Left lung (tissue), 10 donors: Measurements from ENCODE around the gene TBC1D8. TPM values are rescaled to one million over a fixed set of nuclear protein-coding genes. Genes with fewer than 3 reads are reported as not detected.
"Not testable (repeated sequence)": the region's sequence is repeated elsewhere in the genome, so short reads cannot be mapped to it uniquely, and the experiment has no call there.

Source experiments
- ATAC-seq: fragments of 200-7000 bp; cut with Tn5 transposase; one replicate; pipeline ENCODE4 v1.9.1; 2020; ENCODE audit warnings: moderate library complexity
- DNase-seq, 4 donors: peaks; one replicate each; pipeline ENCODE4 v3.0.0-alpha.2; 2013 to 2020
- H3K27ac ChIP-seq, 2 donors: fragments of 200-600 bp; sonication (generic) in 1 of 2; one replicate each; pipeline versions ENCODE4 v1.5.0 to v1.8.0; 2020 to 2021
- H3K27me3 ChIP-seq, 2 donors: fragments of 200-600 bp; sonication (generic) in 1 of 2; one replicate each; pipeline versions ENCODE4 v1.5.0 to v1.8.0; 2020 to 2021
- H3K36me3 ChIP-seq, 2 donors: fragments of 200-600 bp; sonication (generic) in 1 of 2; one replicate each; pipeline versions ENCODE4 v1.5.0 to v1.8.0; 2020 to 2021
- H3K4me1 ChIP-seq, 2 donors: fragments of 200-600 bp; one replicate each; pipeline ENCODE4 v1.8.0; 2021
- H3K4me3 ChIP-seq, 2 donors: fragments of 200-600 bp; sonication (generic) in 1 of 2; one replicate each; pipeline versions ENCODE4 v1.5.0 to v1.8.0; 2020 to 2021; ENCODE audit warnings: mild to moderate bottlenecking in 1 of 2
- H3K9me3 ChIP-seq, 2 donors: fragments of 200-600 bp; sonication (generic) in 1 of 2; one replicate each; pipeline versions ENCODE4 v1.5.0 to v1.8.0; 2020 to 2021
- CTCF ChIP-seq, 2 donors: fragments of 200-600 bp; sonication (generic) in 1 of 2; IDR thresholded peaks; one replicate each; pipeline versions ENCODE4 v1.5.0 to v1.8.0; 2021; ENCODE audit warnings: antibody characterized with exemption in 2 of 2
- intact Hi-C, 2 donors: fragments of 100-400 bp; cut with DNase I; formaldehyde crosslinking; loops; one replicate each; pipeline versions ENCODE4 v1.11.2 to v1.14.2; 2022
- polyA plus RNA-seq, 6 donors: library from polyadenylated mRNA; unstranded; fragments of 120-200 nt; gene quantifications; one replicate each; pipeline ENCODE4 v1.2.1, GENCODE V29; 2013; ENCODE audit not compliant: insufficient read length in 6 of 6
- total RNA-seq, 2 donors: library from RNA; stranded (reverse); fragmentation: NEBNext Ultra II Directional; extraction: Animal tissue kit (Norgen Biotek cat#: 25700); gene quantifications; one replicate each; pipeline ENCODE4 v1.2.1, GENCODE V29; 2021
- donor health status: DM: no; HTN: yes; CAD: no.
- donor health status: DM: no; HTN: no; CAD: no.

TBC1D8 gene
- total and polyA plus RNA-seq, 8 donors = 11.7 to 36.5 (median 32.1) TPM

GRCh38 chr2:101063352-101064124 lies 87.6 kb downstream of the TBC1D8 start:
- intact Hi-C loops = no loop called here
- no peak for TF ChIP-seq CTCF (IDR thresholded peaks at IDR 0.05)
- peaks cover 5 to 7% of the 10 kb centered on the region in 2 donors for H3K4me1 ChIP-seq
- no peak overlapping the region for H3K4me3 ChIP-seq
- H3K9me3 ChIP-seq = no peaks in the 10 kb centered on the region
- ATAC-seq = peak; percentile 47
- H3K27ac ChIP-seq = peak overlapping the region in 1 of 2 donors; percentile 14
- peaks cover 0 to 10% of the 10 kb centered on the region in 2 donors for H3K36me3 ChIP-seq
- H3K27me3 ChIP-seq = no peaks in the 10 kb centered on the region
- DNase-seq = peak in 2 of 4 donors; percentile 24 to 40

- DNase-seq = no peak
- Histone ChIP-seq H3K9me3 (no peaks in the 10 kb centered on the region), H3K27ac (no peak overlapping the region), H3K4me1 (peaks cover 0 to 4% of the 10 kb centered on the region in 2 donors), H3K4me3 (no peak overlapping the region), H3K27me3 (no peaks in the 10 kb centered on the region), H3K36me3 (peaks cover 0 to 33% of the 10 kb centered on the region in 2 donors)
- intact Hi-C loops = no loop called here
- no peak for ATAC-seq
- TF ChIP-seq CTCF (IDR thresholded peaks at IDR 0.05) = no peak
Measured at GRCh38 chr2:101058386-101058785, 92.8 kb downstream of the TBC1D8 start.

GRCh38 chr2:101057051-101057933 lies 93.9 kb downstream of the TBC1D8 start:
- ATAC-seq (no peak), DNase-seq (no peak)
- no peak for TF ChIP-seq CTCF (IDR thresholded peaks at IDR 0.05)
- no peaks in the 10 kb centered on the region for H3K9me3 ChIP-seq
- H3K36me3 ChIP-seq = peaks cover 0 to 34% of the 10 kb centered on the region in 2 donors
- no peaks in the 10 kb centered on the region for H3K4me1 ChIP-seq
- H3K27ac ChIP-seq = no peak overlapping the region
- intact Hi-C loops = no loop called here
- no peaks in the 10 kb centered on the region for H3K27me3 ChIP-seq
- H3K4me3 ChIP-seq = no peak overlapping the region

- H3K27me3 ChIP-seq = no peaks in the 10 kb centered on the region
- no peaks in the 10 kb centered on the region for H3K4me1 ChIP-seq
- no peak overlapping the region for H3K4me3 ChIP-seq
- no peak for ATAC-seq
- intact Hi-C loops = no loop called here
- no peak for TF ChIP-seq CTCF (IDR thresholded peaks at IDR 0.05)
- H3K9me3 ChIP-seq = no peaks in the 10 kb centered on the region
- peaks cover 0 to 53% of the 10 kb centered on the region in 2 donors for H3K36me3 ChIP-seq
- no peak overlapping the region for H3K27ac ChIP-seq
- no peak for DNase-seq
Measured at GRCh38 chr2:101053117-101053516, 98.1 kb downstream of the TBC1D8 start.

GRCh38 chr2:101052147-101052546 lies 99.0 kb downstream of the TBC1D8 start:
- Histone ChIP-seq H3K4me1 (peaks cover 4% of the 10 kb centered on the region in 2 donors), H3K27ac (peak overlapping the region in 1 of 2 donors; percentile 62), H3K27me3 (no peaks in the 10 kb centered on the region), H3K36me3 (peaks cover 0 to 54% of the 10 kb centered on the region in 2 donors), H3K4me3 (no peak overlapping the region), H3K9me3 (no peaks in the 10 kb centered on the region)
- no peak for ATAC-seq
- intact Hi-C loops = no loop called here
- no peak for DNase-seq
- TF ChIP-seq CTCF (IDR thresholded peaks at IDR 0.05) = no peak

GRCh38 chr2:101050886-101051285 lies 100.3 kb downstream of the TBC1D8 start:
- peaks cover 0 to 60% of the 10 kb centered on the region in 2 donors for H3K36me3 ChIP-seq
- H3K27me3 ChIP-seq, ATAC-seq, H3K4me1 ChIP-seq, H3K4me3 ChIP-seq, intact Hi-C loops, DNase-seq, H3K9me3 ChIP-seq: not testable (repeated sequence)
- H3K27ac ChIP-seq = peak overlapping the region in 1 of 2 donors; percentile 62
